ENCODE results near the gene EFHD1. TPM values are rescaled to one million over a fixed set of nuclear protein-coding genes. Genes with fewer than 3 reads are reported as not detected.
A peak's percentile ranks its signal among the peaks of the same experiment; 100 is the strongest.

EFHD1 gene
- total RNA-seq, 6 experiments from 2014 or later = 2.0 to 3.4 (median 2.9) TPM

DNA sequence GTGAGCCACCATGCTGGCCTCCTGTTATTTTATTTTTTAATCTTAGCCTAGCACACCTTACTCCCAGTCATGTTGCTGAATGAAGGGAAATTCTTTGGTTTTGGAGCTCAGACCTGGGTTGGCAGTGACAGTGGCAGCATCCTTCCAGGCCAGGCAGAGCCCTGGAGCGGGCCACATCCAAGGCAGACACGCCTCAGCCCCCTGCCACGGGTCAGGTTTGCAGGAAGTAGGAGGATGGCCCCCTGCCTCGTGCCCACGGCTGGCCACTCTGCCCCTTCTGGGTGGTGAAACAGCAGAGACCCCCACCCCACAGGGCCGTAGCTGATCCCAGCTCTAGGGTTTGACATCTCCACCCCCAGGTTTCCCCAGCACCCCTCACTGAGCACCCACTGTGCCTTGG is 11.7 kb downstream of the EFHD1 start:
- no peaks in the 10 kb centered on the region for H3K36me3 Mint-ChIP-seq (ENCODE audit: low read depth)
- TF ChIP-seq, protein P1, sequence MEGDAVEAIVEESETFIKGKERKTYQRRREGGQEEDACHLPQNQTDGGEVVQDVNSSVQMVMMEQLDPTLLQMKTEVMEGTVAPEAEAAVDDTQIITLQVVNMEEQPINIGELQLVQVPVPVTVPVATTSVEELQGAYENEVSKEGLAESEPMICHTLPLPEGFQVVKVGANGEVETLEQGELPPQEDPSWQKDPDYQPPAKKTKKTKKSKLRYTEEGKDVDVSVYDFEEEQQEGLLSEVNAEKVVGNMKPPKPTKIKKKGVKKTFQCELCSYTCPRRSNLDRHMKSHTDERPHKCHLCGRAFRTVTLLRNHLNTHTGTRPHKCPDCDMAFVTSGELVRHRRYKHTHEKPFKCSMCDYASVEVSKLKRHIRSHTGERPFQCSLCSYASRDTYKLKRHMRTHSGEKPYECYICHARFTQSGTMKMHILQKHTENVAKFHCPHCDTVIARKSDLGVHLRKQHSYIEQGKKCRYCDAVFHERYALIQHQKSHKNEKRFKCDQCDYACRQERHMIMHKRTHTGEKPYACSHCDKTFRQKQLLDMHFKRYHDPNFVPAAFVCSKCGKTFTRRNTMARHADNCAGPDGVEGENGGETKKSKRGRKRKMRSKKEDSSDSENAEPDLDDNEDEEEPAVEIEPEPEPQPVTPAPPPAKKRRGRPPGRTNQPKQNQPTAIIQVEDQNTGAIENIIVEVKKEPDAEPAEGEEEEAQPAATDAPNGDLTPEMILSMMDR (IDR thresholded peaks at IDR 0.05) = no peak
- H3K27ac Mint-ChIP-seq = no peak overlapping the region
- no peak for DNase-seq
- no peaks in the 10 kb centered on the region for H3K9me3 Mint-ChIP-seq
- H3K4me1 Mint-ChIP-seq (ENCODE audit: low read depth) = peaks cover 4% of the 10 kb centered on the region; the same call in 1 of the 2 replicates
- peaks cover 39% of the 10 kb centered on the region for H3K27me3 Mint-ChIP-seq (ENCODE audit: insufficient read depth)
- no peak overlapping the region for H3K4me3 Mint-ChIP-seq

DNA sequence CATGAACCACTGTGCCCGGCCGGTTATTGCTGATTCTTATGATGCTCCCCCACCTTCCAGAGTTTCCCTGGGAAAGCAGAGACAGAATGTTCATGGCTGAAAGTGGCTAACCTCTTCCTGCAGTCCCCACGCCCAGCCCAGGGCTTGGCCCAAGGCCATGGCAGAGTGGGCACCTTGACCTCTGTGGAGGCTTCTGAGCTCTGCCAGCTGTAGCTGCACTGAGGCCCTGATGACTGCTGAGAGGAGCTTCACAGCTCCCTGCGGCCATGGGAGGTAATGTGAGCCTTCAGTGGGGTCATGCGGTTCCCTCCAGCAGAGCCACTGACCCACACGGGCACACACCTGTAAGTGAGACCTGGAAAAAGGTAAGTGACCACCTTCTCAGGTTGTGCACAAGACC is 13.3 kb downstream of the EFHD1 start:
- TF ChIP-seq, protein P1 (IDR thresholded peaks at IDR 0.05) = no peak
- H3K36me3 Mint-ChIP-seq (ENCODE audit: low read depth) = no peaks in the 10 kb centered on the region
- no peak for DNase-seq
- H3K9me3 Mint-ChIP-seq = no peaks in the 10 kb centered on the region
- H3K4me3 Mint-ChIP-seq = no peak overlapping the region
- peaks cover 29% of the 10 kb centered on the region for H3K27me3 Mint-ChIP-seq (ENCODE audit: insufficient read depth)
- no peak overlapping the region for H3K27ac Mint-ChIP-seq
- peaks cover 5% of the 10 kb centered on the region for H3K4me1 Mint-ChIP-seq (ENCODE audit: low read depth)

DNA sequence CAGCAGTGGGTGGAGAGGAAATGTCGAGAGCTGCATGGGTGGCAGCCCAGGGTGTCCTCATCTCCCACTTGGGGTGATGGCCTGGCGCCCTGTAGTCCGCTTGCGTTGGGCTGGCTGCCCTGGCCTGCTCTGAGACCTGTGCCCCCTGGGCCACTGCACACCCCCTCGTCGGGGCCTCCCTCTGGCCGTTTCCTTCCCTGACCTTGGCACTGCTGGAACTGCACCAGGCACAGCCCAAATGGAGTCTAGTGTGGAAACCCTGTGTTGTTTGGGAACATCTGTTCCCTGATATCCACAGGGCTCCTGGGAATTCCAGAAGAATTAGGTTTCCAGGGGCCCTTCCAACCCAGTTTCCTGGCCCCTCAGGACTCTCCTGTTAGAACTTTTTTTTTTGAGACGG is 13.9 kb downstream of the EFHD1 start:
- no peak for DNase-seq
- no peak overlapping the region for H3K27ac Mint-ChIP-seq
- no peak overlapping the region for H3K4me3 Mint-ChIP-seq
- H3K4me1 Mint-ChIP-seq (ENCODE audit: low read depth) = peaks cover 11% of the 10 kb centered on the region
- no peaks in the 10 kb centered on the region for H3K36me3 Mint-ChIP-seq (ENCODE audit: low read depth)
- peaks cover 26% of the 10 kb centered on the region for H3K27me3 Mint-ChIP-seq (ENCODE audit: insufficient read depth)
- TF ChIP-seq, protein P1 (IDR thresholded peaks at IDR 0.05) = no peak
- no peaks in the 10 kb centered on the region for H3K9me3 Mint-ChIP-seq

DNA sequence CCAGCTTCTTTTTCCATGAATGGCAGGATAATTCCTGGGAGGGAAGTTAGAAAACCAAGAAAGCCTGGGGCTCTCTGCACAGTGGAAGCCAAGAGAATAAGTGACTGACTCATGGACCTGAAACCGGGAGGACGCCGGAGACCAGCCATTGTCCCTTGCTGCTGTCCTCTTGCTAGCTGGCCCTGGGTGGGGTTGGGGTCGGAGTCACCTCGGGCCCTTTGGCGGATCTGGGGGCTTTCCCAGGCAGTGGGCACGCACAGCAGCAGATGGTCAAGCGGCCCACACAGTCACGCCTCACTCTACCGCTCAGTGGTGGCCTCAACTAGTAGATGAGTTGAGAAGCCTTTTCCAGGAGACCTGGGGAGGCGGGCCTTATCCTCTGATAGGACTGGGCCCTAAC is 15.6 kb downstream of the EFHD1 start:
- Mint-ChIP-seq H3K36me3 (ENCODE audit: low read depth) (no peaks in the 10 kb centered on the region), H3K4me1 (ENCODE audit: low read depth) (peaks cover 11% of the 10 kb centered on the region), H3K9me3 (no peaks in the 10 kb centered on the region), H3K4me3 (no peak overlapping the region), H3K27ac (no peak overlapping the region), H3K27me3 (ENCODE audit: insufficient read depth) (peaks cover 22% of the 10 kb centered on the region)
- DNase-seq = no peak
- TF ChIP-seq, protein P1 (IDR thresholded peaks at IDR 0.05) = no peak

DNA sequence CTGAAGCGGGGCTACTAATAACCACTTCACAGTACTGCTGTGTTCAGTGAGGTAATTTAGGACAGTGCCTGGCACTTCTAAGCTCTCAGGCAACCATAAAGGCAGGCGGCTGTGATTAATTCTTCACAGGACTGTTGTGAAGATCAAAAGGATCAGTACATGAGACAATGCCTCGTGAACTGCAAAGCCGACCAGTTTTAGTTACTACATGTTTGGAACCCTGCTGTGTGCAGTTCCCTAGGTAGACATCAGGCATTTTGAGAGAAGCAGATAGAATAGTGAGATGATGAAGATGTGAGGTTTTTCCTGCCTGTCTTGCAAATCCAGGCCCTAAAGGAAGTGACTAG is 19.1 kb downstream of the EFHD1 start:
- no peaks in the 10 kb centered on the region for H3K36me3 Mint-ChIP-seq (ENCODE audit: low read depth)
- peak; percentile 10 for DNase-seq
- peak overlapping the region; percentile 36; the same call in 1 of the 2 replicates for H3K27ac Mint-ChIP-seq
- H3K4me1 Mint-ChIP-seq (ENCODE audit: low read depth) = peaks cover 11% of the 10 kb centered on the region
- peaks cover 21% of the 10 kb centered on the region for H3K27me3 Mint-ChIP-seq (ENCODE audit: insufficient read depth)
- TF ChIP-seq, protein P1 (IDR thresholded peaks at IDR 0.05) = no peak
- H3K9me3 Mint-ChIP-seq = no peaks in the 10 kb centered on the region
- no peak overlapping the region for H3K4me3 Mint-ChIP-seq

DNA sequence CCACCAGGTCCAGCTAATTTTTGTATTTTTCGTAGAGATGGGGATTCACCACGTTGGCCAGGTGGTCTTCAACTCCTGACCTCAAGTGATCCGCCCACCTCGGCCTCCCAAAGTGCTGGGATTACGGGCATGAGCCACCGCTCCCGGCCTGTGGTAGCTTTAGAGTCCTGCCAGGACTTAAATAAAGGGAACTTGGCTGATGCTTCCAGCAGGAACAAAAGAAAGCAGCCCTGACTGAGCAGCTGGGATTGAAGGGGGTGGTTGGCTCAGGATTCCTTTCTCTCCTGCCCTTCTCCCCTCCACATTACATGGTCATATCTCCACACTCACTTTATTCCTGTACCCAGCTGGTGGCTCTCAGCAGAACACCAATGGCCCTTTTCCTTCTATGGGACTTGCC is 20.0 kb downstream of the EFHD1 start:
- Mint-ChIP-seq H3K27ac (no peak overlapping the region), H3K36me3 (ENCODE audit: low read depth) (no peaks in the 10 kb centered on the region)
- DNase-seq = no peak

More for the DNA sequence above, 20.0 kb downstream of the EFHD1 start:
- H3K4me1 Mint-ChIP-seq (ENCODE audit: low read depth) = peaks cover 15% of the 10 kb centered on the region
- no peaks in the 10 kb centered on the region for H3K9me3 Mint-ChIP-seq
- H3K27me3 Mint-ChIP-seq (ENCODE audit: insufficient read depth) = peaks cover 19% of the 10 kb centered on the region
- H3K4me3 Mint-ChIP-seq = no peak overlapping the region
- TF ChIP-seq, protein P1 (IDR thresholded peaks at IDR 0.05) = no peak

Data from HFFc6 (cell line).